Measurements from ENCODE around the gene RRP1.

RRP1 gene

GRCh38 chr21:43809346-43809799, 20.0 kb downstream of the RRP1 start:
- Mint-ChIP-seq H3K4me3 (no peak overlapping the region), H3K36me3 (ENCODE audit: low read depth) (no peaks in the 10 kb centered on the region), H3K27me3 (ENCODE audit: low read depth) (no peaks in the 10 kb centered on the region), H3K27ac (no peak overlapping the region), H3K9me3 (no peaks in the 10 kb centered on the region), H3K4me1 (ENCODE audit: low read depth) (peaks cover 11% of the 10 kb centered on the region)
- DNase-seq (ENCODE audit: low spot score): no peak

GRCh38 chr21:43809853-43810504, 20.6 kb downstream of the RRP1 start:
- Mint-ChIP-seq H3K9me3 (no peaks in the 10 kb centered on the region), H3K4me1 (ENCODE audit: low read depth) (peaks cover 14% of the 10 kb centered on the region), H3K36me3 (ENCODE audit: low read depth) (no peaks in the 10 kb centered on the region), H3K27me3 (ENCODE audit: low read depth) (no peaks in the 10 kb centered on the region), H3K4me3 (no peak overlapping the region), H3K27ac (no peak overlapping the region)
- DNase-seq (ENCODE audit: low spot score): no peak

- no peaks in the 10 kb centered on the region for H3K36me3 Mint-ChIP-seq (ENCODE audit: low read depth)
- no peaks in the 10 kb centered on the region for H3K9me3 Mint-ChIP-seq
- H3K4me3 Mint-ChIP-seq: no peak overlapping the region
- no peak overlapping the region for H3K27ac Mint-ChIP-seq
- peaks cover 14% of the 10 kb centered on the region for H3K4me1 Mint-ChIP-seq (ENCODE audit: low read depth)
- peak; percentile 82 for DNase-seq (ENCODE audit: low spot score)
- H3K27me3 Mint-ChIP-seq (ENCODE audit: low read depth): no peaks in the 10 kb centered on the region
Measured at GRCh38 chr21:43810505-43811261, 21.3 kb downstream of the RRP1 start.

- Mint-ChIP-seq H3K27ac (no peak overlapping the region), H3K27me3 (ENCODE audit: low read depth) (no peaks in the 10 kb centered on the region), H3K4me3 (no peak overlapping the region), H3K36me3 (ENCODE audit: low read depth) (no peaks in the 10 kb centered on the region), H3K9me3 (no peaks in the 10 kb centered on the region), H3K4me1 (ENCODE audit: low read depth) (peaks cover 14% of the 10 kb centered on the region)
- no peak for DNase-seq (ENCODE audit: low spot score)
Measured at GRCh38 chr21:43811262-43812105, 22.1 kb downstream of the RRP1 start.

GRCh38 chr21:43812139-43812821, 22.9 kb downstream of the RRP1 start:
- H3K27me3 Mint-ChIP-seq (ENCODE audit: low read depth): no peaks in the 10 kb centered on the region
- H3K27ac Mint-ChIP-seq: no peak overlapping the region
- H3K4me3 Mint-ChIP-seq: no peak overlapping the region
- no peaks in the 10 kb centered on the region for H3K9me3 Mint-ChIP-seq
- peaks cover 12% of the 10 kb centered on the region for H3K4me1 Mint-ChIP-seq (ENCODE audit: low read depth)
- H3K36me3 Mint-ChIP-seq (ENCODE audit: low read depth): no peaks in the 10 kb centered on the region
- no peak for DNase-seq (ENCODE audit: low spot score)

- no peak for DNase-seq (ENCODE audit: low spot score)
- H3K4me3 Mint-ChIP-seq: no peak overlapping the region
- H3K27ac Mint-ChIP-seq: no peak overlapping the region
- H3K27me3 Mint-ChIP-seq (ENCODE audit: low read depth): no peaks in the 10 kb centered on the region
- no peaks in the 10 kb centered on the region for H3K36me3 Mint-ChIP-seq (ENCODE audit: low read depth)
- H3K4me1 Mint-ChIP-seq (ENCODE audit: low read depth): peaks cover 12% of the 10 kb centered on the region
- no peaks in the 10 kb centered on the region for H3K9me3 Mint-ChIP-seq
Measured at GRCh38 chr21:43812957-43813655, 23.7 kb downstream of the RRP1 start.

GRCh38 chr21:43813656-43813980, 24.2 kb downstream of the RRP1 start:
- no peaks in the 10 kb centered on the region for H3K36me3 Mint-ChIP-seq (ENCODE audit: low read depth)
- peaks cover 3% of the 10 kb centered on the region for H3K9me3 Mint-ChIP-seq
- H3K4me3 Mint-ChIP-seq: no peak overlapping the region
- no peak overlapping the region for H3K27ac Mint-ChIP-seq
- peaks cover 12% of the 10 kb centered on the region for H3K4me1 Mint-ChIP-seq (ENCODE audit: low read depth)
- DNase-seq (ENCODE audit: low spot score): no peak
- H3K27me3 Mint-ChIP-seq (ENCODE audit: low read depth): no peaks in the 10 kb centered on the region

GRCh38 chr21:43814215-43815106, 25.1 kb downstream of the RRP1 start:
- peak overlapping the region; percentile 53 for H3K27ac Mint-ChIP-seq
- no peak overlapping the region for H3K4me3 Mint-ChIP-seq
- H3K9me3 Mint-ChIP-seq: peaks cover 9% of the 10 kb centered on the region
- peaks cover 16% of the 10 kb centered on the region for H3K4me1 Mint-ChIP-seq (ENCODE audit: low read depth)
- H3K27me3 Mint-ChIP-seq (ENCODE audit: low read depth): no peaks in the 10 kb centered on the region
- H3K36me3 Mint-ChIP-seq (ENCODE audit: low read depth): peaks cover 5% of the 10 kb centered on the region
- no peak for DNase-seq (ENCODE audit: low spot score)

GRCh38 chr21:43815107-43815613, 25.8 kb downstream of the RRP1 start:
- peaks cover 9% of the 10 kb centered on the region for H3K9me3 Mint-ChIP-seq
- no peak overlapping the region for H3K4me3 Mint-ChIP-seq
- no peak overlapping the region for H3K27ac Mint-ChIP-seq
- peaks cover 16% of the 10 kb centered on the region for H3K4me1 Mint-ChIP-seq (ENCODE audit: low read depth)
- peaks cover 5% of the 10 kb centered on the region for H3K36me3 Mint-ChIP-seq (ENCODE audit: low read depth)
- DNase-seq (ENCODE audit: low spot score): no peak
- H3K27me3 Mint-ChIP-seq (ENCODE audit: low read depth): no peaks in the 10 kb centered on the region

- Mint-ChIP-seq H3K4me1 (ENCODE audit: low read depth) (peaks cover 12% of the 10 kb centered on the region), H3K9me3 (peaks cover 9% of the 10 kb centered on the region), H3K4me3 (no peak overlapping the region), H3K27ac (no peak overlapping the region), H3K27me3 (ENCODE audit: low read depth) (no peaks in the 10 kb centered on the region), H3K36me3 (ENCODE audit: low read depth) (peaks cover 5% of the 10 kb centered on the region)
- no peak for DNase-seq (ENCODE audit: low spot score)
Measured at GRCh38 chr21:43815991-43816390, 26.6 kb downstream of the RRP1 start.

GRCh38 chr21:43816611-43817071, 27.3 kb downstream of the RRP1 start:
- H3K9me3 Mint-ChIP-seq: peaks cover 9% of the 10 kb centered on the region
- no peaks in the 10 kb centered on the region for H3K27me3 Mint-ChIP-seq (ENCODE audit: low read depth)
- no peak overlapping the region for H3K27ac Mint-ChIP-seq
- H3K4me1 Mint-ChIP-seq (ENCODE audit: low read depth): peaks cover 11% of the 10 kb centered on the region
- no peak for DNase-seq (ENCODE audit: low spot score)
- no peak overlapping the region for H3K4me3 Mint-ChIP-seq
- H3K36me3 Mint-ChIP-seq (ENCODE audit: low read depth): peaks cover 5% of the 10 kb centered on the region

Measured in T-helper 2 cell treated with Interferon-gamma antibody and Interleukin-4, amounts not matched to agents 5 μg/mL and 100 μg/mL, for 36 hours (primary cell).